ENCODE measurements around the gene MMP14. TPM values are rescaled to one million over a fixed set of nuclear protein-coding genes. Genes with fewer than 3 reads are reported as not detected.

Gene MMP14
- total and polyA plus RNA-seq, 9 of the 15 experiments (the other 6 are each of a cell fraction or from before 2014, with no cell fraction given): 0.36 to 5.8 (median 1.3) TPM; not detected in 2

GRCh38 chr14:22791301-22791700, 45.1 kb upstream of the MMP14 start (continued):
- no peak for TF ChIP-seq CEBPG (CRISPR knock-in tag; IDR thresholded peaks at IDR 0.05)
- no peak for TF ChIP-seq CEBPG (tag; conservative IDR thresholded peaks at IDR 0.05 in 1 of 2, IDR thresholded peaks at IDR 0.05 in 1 of 2)
- TF ChIP-seq ZNF134 (CRISPR knock-in tag; conservative IDR thresholded peaks at IDR 0.05): no peak
- TF ChIP-seq CLOCK (CRISPR knock-in tag; IDR thresholded peaks at IDR 0.05; ENCODE audit: borderline replicate concordance): no peak
- no peak for TF ChIP-seq NUFIP1 (IDR thresholded peaks at IDR 0.05; ENCODE audit: partially characterized antibody)
- no peak for TF ChIP-seq RB1 (IDR thresholded peaks at IDR 0.05; ENCODE audit: low read depth)
- no peak for TF ChIP-seq TSC22D4 (tag; IDR thresholded peaks at IDR 0.05)
- TF ChIP-seq, protein P1, sequence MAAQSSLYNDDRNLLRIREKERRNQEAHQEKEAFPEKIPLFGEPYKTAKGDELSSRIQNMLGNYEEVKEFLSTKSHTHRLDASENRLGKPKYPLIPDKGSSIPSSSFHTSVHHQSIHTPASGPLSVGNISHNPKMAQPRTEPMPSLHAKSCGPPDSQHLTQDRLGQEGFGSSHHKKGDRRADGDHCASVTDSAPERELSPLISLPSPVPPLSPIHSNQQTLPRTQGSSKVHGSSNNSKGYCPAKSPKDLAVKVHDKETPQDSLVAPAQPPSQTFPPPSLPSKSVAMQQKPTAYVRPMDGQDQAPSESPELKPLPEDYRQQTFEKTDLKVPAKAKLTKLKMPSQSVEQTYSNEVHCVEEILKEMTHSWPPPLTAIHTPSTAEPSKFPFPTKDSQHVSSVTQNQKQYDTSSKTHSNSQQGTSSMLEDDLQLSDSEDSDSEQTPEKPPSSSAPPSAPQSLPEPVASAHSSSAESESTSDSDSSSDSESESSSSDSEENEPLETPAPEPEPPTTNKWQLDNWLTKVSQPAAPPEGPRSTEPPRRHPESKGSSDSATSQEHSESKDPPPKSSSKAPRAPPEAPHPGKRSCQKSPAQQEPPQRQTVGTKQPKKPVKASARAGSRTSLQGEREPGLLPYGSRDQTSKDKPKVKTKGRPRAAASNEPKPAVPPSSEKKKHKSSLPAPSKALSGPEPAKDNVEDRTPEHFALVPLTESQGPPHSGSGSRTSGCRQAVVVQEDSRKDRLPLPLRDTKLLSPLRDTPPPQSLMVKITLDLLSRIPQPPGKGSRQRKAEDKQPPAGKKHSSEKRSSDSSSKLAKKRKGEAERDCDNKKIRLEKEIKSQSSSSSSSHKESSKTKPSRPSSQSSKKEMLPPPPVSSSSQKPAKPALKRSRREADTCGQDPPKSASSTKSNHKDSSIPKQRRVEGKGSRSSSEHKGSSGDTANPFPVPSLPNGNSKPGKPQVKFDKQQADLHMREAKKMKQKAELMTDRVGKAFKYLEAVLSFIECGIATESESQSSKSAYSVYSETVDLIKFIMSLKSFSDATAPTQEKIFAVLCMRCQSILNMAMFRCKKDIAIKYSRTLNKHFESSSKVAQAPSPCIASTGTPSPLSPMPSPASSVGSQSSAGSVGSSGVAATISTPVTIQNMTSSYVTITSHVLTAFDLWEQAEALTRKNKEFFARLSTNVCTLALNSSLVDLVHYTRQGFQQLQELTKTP (IDR thresholded peaks at IDR 0.05; ENCODE audit: low read depth in 1 of 2, partially characterized antibody in 2 of 2): no peak
- TF ChIP-seq TBL1XR1 (IDR thresholded peaks at IDR 0.05; ENCODE audit: low read length in 2 of 2): no peak
- TF ChIP-seq HDAC1 (IDR thresholded peaks at IDR 0.05): no peak
- TF ChIP-seq ZNF592 (IDR thresholded peaks at IDR 0.05): no peak
- TF ChIP-seq, protein P2, sequence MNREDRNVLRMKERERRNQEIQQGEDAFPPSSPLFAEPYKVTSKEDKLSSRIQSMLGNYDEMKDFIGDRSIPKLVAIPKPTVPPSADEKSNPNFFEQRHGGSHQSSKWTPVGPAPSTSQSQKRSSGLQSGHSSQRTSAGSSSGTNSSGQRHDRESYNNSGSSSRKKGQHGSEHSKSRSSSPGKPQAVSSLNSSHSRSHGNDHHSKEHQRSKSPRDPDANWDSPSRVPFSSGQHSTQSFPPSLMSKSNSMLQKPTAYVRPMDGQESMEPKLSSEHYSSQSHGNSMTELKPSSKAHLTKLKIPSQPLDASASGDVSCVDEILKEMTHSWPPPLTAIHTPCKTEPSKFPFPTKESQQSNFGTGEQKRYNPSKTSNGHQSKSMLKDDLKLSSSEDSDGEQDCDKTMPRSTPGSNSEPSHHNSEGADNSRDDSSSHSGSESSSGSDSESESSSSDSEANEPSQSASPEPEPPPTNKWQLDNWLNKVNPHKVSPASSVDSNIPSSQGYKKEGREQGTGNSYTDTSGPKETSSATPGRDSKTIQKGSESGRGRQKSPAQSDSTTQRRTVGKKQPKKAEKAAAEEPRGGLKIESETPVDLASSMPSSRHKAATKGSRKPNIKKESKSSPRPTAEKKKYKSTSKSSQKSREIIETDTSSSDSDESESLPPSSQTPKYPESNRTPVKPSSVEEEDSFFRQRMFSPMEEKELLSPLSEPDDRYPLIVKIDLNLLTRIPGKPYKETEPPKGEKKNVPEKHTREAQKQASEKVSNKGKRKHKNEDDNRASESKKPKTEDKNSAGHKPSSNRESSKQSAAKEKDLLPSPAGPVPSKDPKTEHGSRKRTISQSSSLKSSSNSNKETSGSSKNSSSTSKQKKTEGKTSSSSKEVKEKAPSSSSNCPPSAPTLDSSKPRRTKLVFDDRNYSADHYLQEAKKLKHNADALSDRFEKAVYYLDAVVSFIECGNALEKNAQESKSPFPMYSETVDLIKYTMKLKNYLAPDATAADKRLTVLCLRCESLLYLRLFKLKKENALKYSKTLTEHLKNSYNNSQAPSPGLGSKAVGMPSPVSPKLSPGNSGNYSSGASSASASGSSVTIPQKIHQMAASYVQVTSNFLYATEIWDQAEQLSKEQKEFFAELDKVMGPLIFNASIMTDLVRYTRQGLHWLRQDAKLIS (CRISPR knock-in tag; IDR thresholded peaks at IDR 0.05): no peak

All from K562 (cell line).